Brain pericyte (primary cell): ENCODE results near the gene WNT7A.

Experiments used
- DNase-seq: peaks from one replicate; pipeline ENCODE4 v3.0.0-alpha.2; 2012; ENCODE audit warnings: low read depth, low spot score

Gene WNT7A

GRCh38 chr3:13884851-13885703 is 5.2 kb upstream of the WNT7A start:
- DNase-seq = no peak

- DNase-seq = no peak
Observed at GRCh38 chr3:13883681-13884080, 3.8 kb upstream of the WNT7A start.

- DNase-seq = no peak
Observed at GRCh38 chr3:13882876-13883275, 3.0 kb upstream of the WNT7A start.

GRCh38 chr3:13881536-13882410 is 1.9 kb upstream of the WNT7A start:
- DNase-seq = no peak

GRCh38 chr3:13880811-13881156 is 913 bp upstream of the WNT7A start:
- DNase-seq = no peak

- DNase-seq = no peak
Observed at GRCh38 chr3:13879102-13879945, 547 bp downstream of the WNT7A start.

- DNase-seq = no peak
Observed at GRCh38 chr3:13878281-13879101, 1.4 kb downstream of the WNT7A start.

GRCh38 chr3:13877911-13878280 is 2.0 kb downstream of the WNT7A start:
- DNase-seq = no peak

GRCh38 chr3:13876451-13877100 is 3.3 kb downstream of the WNT7A start:
- DNase-seq = no peak

- no peak for DNase-seq
Observed at GRCh38 chr3:13874891-13875290, 5.0 kb downstream of the WNT7A start.

- DNase-seq = no peak
Observed at GRCh38 chr3:13873818-13874217, 6.1 kb downstream of the WNT7A start.

- DNase-seq = no peak
Observed at GRCh38 chr3:13872451-13872850, 7.4 kb downstream of the WNT7A start.

- DNase-seq = no peak
Observed at GRCh38 chr3:13871791-13872190, 8.1 kb downstream of the WNT7A start.

GRCh38 chr3:13870902-13871301 is 9.0 kb downstream of the WNT7A start:
- DNase-seq = no peak

GRCh38 chr3:13869761-13870343 is 10.0 kb downstream of the WNT7A start:
- DNase-seq = no peak

GRCh38 chr3:13868844-13869724 is 10.8 kb downstream of the WNT7A start:
- no peak for DNase-seq

- no peak for DNase-seq
Observed at GRCh38 chr3:13867732-13868131, 12.1 kb downstream of the WNT7A start.

GRCh38 chr3:13866041-13866965 is 13.6 kb downstream of the WNT7A start:
- DNase-seq = no peak
